ENCODE measurements around the gene ORM2. TPM values are rescaled to one million over a fixed set of nuclear protein-coding genes. Genes with fewer than 3 reads are reported as not detected.

ORM2 gene
- total and polyA plus RNA-seq, 2 of the 8 experiments (the other 6 are each of a cell fraction or from before 2014, with no cell fraction given), result 1.3 TPM; not detected in 1

DNA sequence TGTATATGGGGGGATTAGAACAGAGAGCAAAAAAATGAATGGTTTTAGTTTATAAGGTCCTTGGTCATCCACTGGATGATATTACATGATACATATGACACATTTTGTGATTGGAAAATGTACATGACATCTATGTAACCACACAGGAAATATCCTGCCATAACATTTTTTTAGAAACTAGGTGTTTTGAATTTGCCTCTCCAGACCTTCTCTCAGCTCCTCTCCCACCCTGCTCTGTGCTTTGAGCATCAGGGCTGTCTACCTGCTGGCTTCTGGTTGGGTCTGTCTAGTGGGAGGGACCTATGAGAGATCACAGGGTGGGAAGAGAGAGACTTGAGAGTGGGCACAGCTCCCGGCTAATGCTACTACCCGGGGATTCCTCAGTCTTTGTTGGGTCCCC is 33.8 kb downstream of the ORM2 start (continued):
- TF ChIP-seq NANOG (IDR thresholded peaks at IDR 0.05; ENCODE audit: insufficient read depth, low read depth, low read length, poor library complexity, severe bottlenecking), result no peak
- no peak for TF ChIP-seq BCL11A (IDR thresholded peaks at IDR 0.05; ENCODE audit: low read depth in 2 of 2, low read length in 2 of 2)
